Tongue (tissue), 2 donors: ENCODE results near the gene METTL23. TPM values are rescaled to one million over a fixed set of nuclear protein-coding genes. Genes with fewer than 3 reads are reported as not detected.

Experiments
- DNase-seq: peaks from one replicate; pipeline ENCODE4 v3.0.0-alpha.2; 2015
- total RNA-seq: library from RNA; depleted of rRNA; stranded (reverse); fragments of >200 nt; gene quantifications from one replicate; pipeline ENCODE4 v1.2.3, GENCODE V29; 2014

METTL23 gene
- 21.3 TPM for total RNA-seq

- peak; percentile 87 for DNase-seq
Observed at GRCh38 chr17:76726776-76727718, at the start of gene METTL23. METTL23 (plus strand) TSS chr17:76726839; CDS start chr17:76729711, 2,872 bp downstream.

DNA sequence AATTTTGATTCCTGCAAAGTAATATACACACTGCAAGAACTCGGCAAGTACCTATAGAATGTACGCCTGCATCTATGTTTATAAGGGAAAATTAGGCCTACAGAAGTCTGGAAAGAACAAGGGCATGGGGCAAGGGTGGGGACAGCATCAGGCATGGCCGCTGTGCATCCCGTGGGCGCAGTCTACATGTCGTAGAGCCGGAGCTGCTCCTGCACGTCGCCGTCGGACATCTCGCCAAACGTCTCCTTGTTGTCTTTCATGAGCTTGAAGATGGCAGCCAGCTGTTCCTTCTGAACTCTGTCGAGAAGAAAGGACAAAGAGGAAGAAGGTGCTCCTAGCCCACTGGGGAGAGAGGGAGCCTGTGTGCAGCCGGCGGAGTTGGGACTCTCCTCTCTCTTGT lies 49.2 kb upstream of the METTL23 start:
- DNase-seq, result no peak

GRCh38 chr17:76678330-76678729 lies 48.3 kb upstream of the METTL23 start:
- DNase-seq, result no peak

DNA sequence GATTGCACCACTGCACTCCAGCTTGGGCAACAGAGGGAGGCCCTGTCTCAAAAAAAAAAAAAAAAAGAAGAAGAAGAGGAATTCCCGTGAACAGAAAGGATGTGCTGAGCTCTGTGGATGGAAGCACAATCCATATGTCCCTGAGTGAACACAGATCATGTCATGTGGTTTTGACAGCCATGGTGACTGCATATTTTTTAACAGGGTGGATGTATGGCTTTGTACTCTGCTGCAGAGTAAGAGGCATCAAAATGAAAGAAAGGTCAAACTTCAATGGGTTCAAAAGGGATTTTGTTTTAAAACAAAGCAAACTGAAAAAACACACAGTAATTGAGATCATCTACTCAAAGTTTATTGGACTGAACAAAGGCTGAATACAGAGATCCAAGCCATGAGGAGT lies 47.4 kb upstream of the METTL23 start:
- no peak for DNase-seq

DNA sequence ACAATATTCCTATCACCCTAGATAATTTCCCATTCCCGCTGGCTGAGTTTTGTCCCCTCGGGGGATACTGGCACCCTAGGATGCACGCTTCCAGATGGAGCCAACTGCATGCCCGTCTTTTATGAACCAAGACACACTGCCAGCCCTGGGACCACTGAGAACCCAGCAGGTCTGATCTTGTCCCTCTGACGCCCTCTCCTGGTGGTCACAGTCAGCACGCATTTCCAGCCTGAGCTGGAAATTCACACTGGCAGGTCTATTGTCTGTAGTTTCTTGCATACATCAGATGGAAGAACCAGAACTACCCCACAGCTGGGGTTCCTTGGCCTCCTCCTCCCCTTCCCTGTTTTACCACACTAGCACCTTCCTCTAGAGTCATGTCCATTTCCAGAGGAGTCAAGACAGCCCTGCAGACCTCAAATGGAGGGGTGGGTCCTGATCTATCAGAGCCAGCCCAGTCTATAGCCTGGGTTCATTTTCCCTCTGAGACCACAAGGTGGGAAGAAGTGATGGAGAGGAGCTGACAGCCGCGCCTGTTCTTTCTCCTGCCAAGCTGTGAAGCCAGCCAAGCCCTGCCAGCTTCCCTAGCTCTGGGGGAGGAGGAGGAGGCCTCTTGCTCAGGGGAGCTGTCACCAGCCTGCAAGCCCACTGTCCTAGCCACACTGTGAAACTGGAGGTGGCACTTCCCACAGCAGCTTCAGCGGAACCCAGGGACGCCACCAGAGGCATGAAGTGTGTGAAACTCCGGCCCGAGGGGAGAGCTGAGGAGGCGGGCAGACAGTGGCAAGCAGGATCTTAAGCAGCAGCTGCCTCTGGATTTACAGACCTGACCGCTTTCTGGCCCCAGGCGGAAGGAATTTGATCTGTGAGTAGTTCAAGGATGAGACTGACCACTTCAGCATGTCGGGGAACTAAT lies 45.2 kb upstream of the METTL23 start:
- peak; percentile 85 for DNase-seq

DNA sequence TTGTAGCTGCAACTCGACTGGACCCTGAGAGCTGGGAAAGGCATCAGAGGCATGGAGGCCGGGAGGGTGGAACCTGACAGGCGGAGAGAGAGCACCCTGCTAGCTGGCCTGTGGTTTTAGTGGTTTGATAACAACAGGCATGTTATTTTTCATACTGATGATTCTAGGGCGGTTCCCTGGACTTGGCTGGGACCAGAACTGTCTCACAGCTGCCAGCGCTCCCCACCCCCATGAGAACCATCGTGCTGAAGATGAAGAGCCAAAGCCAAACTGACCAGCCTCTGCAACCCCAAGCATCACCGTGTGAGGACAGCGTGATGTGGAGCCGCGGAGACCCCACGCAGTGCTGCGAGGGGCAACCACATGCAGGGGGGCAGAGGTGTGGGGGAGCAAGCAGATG lies 44.3 kb upstream of the METTL23 start:
- peak; percentile 45 for DNase-seq

DNA sequence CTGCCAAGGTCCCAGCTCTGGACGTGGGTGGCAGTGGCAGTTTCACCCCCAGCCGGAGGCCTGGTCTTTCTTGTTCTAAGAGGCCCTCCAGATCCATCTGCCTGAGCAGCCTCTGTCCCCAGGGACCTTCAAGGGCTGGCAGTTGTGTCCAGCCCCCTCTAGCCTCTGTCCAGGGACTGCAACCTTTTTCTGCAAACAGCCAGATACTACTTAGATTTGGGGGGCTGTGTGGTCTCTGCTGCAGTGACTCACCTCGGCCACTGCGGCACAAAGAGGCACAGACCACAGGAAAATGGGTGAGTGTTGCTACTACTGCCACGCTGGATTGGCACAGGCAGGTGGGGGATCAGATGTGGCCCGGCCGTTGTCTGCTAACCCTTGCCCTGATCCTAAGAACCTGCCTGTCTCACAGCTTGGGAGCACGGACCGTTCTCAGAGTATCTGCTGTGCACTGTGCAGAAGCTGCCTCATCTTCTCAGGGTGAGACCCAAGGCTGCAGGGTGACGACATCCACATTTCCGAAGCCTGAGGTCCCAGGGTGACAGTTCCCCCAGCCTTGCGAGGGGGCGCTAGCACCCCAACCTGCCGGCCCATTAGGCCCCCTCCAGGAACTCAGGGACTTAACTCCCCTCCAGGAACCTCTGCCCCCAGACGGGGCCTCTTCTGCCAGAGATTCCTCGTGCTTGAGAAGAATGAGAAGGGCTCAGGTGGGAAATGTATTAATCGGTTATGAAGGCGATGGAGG lies 43.5 kb upstream of the METTL23 start:
- no peak for DNase-seq

GRCh38 chr17:76683921-76684745 lies 42.5 kb upstream of the METTL23 start:
- DNase-seq, result peak; percentile 47

GRCh38 chr17:76684756-76685155 lies 41.9 kb upstream of the METTL23 start:
- DNase-seq, result no peak

GRCh38 chr17:76685366-76685765 lies 41.3 kb upstream of the METTL23 start:
- peak; percentile 62 for DNase-seq

- no peak for DNase-seq
Observed at GRCh38 chr17:76685846-76686245, 40.8 kb upstream of the METTL23 start.

DNA sequence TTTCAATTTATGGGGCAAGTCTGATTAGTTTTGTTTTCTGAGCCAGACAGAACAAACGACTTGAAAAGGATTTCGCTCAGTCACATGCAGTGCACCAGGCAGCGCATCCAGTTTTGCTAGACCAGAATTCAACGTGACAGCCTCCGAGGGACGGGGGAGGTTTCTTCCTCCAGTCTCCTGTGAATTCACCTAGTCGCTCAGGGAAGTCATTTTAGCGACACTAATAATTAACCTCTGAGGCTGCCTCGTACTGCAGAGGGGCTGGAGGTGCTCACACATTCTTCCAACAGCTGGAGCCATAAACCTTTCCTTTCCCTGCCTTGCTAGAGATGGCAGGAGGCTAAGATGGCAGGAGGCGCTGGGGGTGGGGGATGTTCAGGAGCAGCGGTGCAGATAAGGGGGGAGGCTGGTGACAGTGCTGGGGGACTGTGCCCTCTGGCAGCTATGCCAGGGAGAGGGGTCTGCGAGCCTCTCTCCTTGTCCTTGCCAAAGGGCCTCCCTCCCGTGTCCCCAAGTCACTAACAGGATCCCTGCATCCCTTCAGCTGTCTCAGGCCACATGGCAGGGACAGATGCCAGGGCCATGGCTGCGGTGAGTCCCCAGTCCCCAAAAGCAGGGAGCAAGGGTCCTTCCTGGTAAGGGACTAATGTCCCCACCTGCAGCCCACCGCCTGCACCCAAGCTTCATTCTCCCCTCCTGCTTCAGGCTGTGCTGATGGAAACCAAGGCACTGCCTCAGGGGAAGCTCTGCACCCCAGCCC lies 39.9 kb upstream of the METTL23 start:
- no peak for DNase-seq

- peak; percentile 49 for DNase-seq
Observed at GRCh38 chr17:76687298-76688164, 39.1 kb upstream of the METTL23 start.

DNA sequence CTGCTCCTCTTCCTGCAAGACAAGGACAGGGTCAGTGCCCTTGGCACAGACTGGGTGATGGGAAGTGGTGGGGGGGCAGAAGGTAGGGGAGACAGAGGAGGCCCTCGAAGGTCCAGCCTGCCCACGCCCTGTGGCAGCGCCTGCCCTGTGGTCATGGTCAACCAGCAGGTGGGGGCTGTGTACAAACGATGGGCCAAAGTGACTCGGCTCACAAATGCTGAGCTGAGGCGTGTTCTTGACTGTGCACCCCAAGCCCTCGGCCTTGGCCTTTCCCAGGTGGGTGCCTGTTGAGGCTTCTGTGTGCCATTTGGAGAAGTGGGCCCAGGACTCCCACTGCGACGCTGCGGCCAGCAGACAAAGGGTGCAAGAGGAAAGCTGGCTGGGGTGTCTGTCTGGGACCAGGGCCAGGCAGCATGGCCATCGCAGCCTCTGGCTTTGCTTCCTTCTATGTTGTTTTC lies 38.4 kb upstream of the METTL23 start:
- DNase-seq, result no peak

DNA sequence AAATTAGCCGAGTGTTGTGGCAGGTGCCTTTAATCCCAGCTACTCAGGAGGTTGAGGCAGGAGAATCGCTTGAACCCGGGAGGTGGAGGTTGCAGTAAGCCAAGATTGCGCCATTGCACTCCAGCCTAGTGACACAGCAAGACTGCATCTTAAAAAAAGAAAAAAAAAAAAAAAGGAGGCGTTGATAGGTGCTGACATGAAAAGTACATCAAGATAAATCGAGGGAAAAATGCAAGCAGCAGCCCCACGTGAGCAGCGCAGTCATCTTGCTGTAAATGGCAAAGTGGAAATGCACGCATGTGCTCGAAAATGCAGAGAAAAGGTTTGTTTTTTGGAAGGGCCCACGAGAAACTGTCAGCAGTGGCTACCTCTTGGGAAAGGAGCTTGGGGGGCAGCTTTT lies 36.8 kb upstream of the METTL23 start:
- DNase-seq, result no peak

DNA sequence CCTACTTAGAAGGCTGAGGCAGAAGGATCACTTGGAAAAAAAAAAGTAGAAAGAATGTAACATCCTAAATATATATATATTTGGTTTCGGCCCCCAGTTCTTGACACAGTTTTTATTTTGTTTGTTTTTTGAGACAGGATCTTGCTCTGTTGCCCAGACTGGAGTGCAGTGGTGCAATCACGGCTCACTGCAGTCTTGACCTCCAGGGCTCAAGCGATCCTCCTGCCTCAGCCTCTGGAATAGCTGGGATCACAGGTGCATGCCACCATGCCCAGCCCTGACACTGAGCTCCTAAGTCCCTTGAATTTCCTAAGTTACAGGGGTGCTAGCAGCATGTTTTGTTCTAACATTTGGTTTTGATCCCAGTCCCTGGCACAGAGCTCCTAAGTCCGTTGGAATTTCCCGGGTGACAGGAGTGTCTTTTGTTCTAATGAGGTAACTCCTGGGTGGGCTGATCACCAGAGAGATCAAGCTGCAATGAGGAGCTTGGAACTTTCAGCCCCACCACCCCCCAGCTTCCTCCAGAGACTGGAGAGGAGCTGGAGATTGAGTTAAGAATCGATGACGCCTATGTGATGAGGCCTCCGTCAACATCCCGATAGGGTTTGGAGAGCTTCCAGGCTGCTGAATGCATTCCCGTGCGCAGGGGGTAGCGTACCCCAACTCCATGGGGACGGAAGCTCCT lies 35.9 kb upstream of the METTL23 start:
- DNase-seq, result no peak

DNA sequence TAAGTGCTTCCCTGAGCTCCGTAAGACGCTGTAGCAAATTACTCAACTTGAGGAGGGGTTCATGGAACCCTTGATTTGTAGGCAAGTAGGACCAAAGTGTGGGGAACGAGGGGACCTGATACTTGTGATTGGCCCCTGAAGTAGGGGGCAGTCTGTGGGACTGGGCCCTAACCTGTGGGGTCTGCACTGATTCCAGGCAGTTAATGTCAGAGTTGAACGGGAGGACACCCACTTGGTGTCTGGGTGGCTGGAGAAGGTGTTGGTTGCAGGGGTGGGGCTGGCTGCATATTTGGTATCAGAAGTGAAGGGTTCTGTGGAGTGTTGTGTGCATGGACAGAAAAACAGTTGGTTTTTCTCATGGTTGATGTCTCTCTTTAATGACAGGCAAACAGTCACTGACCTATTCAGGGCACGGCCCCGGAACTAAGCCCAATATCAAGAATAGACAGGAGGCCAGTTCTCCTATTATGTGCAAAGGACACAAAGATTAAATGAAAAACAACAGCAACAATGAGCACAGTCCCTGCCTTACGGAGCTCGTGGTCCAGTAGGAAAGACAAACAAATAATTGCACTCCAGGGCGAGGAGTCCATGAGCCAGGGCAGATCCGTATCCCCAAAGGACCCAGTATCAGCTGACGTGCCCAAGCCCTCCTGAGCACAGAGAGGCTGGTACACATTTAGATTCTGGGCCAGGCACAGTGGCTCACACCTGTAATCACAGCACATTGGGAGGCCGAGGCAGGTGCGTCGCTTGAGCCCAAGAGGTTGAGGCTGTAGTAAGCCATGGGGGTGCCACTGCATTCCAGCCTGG lies 35.1 kb upstream of the METTL23 start:
- no peak for DNase-seq
